GM18858 (cell line): ENCODE data around the gene NOL4L.
"Not testable (repeated sequence)": the region's sequence is repeated elsewhere in the genome, so short reads cannot be mapped to it uniquely, and the experiment has no call there.

ENCODE experiments used
- ATAC-seq: cut with Tn5 transposase; IDR thresholded peaks from one replicate; pipeline ENCODE4 v1.9.1; 2021; ENCODE audit not compliant: unreplicated experiment

NOL4L gene

GRCh38 chr20:32597714-32598113 is 12.6 kb upstream of the NOL4L start:
- no peak for ATAC-seq

- no peak for ATAC-seq
Measured at GRCh38 chr20:32596681-32597252, 11.6 kb upstream of the NOL4L start.

GRCh38 chr20:32595143-32595542 is 10.0 kb upstream of the NOL4L start:
- no peak for ATAC-seq

GRCh38 chr20:32594669-32595068 is 9.5 kb upstream of the NOL4L start:
- not testable (repeated sequence) for ATAC-seq

- no peak for ATAC-seq
Measured at GRCh38 chr20:32594204-32594603, 9.1 kb upstream of the NOL4L start.

- not testable (repeated sequence) for ATAC-seq
Measured at GRCh38 chr20:32592616-32593015, 7.5 kb upstream of the NOL4L start.

GRCh38 chr20:32592022-32592421 is 6.9 kb upstream of the NOL4L start:
- ATAC-seq: no peak

GRCh38 chr20:32589769-32590168 is 4.6 kb upstream of the NOL4L start:
- no peak for ATAC-seq

- no peak for ATAC-seq
Measured at GRCh38 chr20:32589256-32589655, 4.1 kb upstream of the NOL4L start.

- ATAC-seq: no peak
Measured at GRCh38 chr20:32588040-32588439, 2.9 kb upstream of the NOL4L start.

GRCh38 chr20:32586291-32586690 is 1.2 kb upstream of the NOL4L start:
- ATAC-seq: no peak

- ATAC-seq: no peak
Measured at GRCh38 chr20:32585586-32586127, 524 bp upstream of the NOL4L start.

- no peak for ATAC-seq
Measured at GRCh38 chr20:32583581-32584070, 1.5 kb downstream of the NOL4L start.

- ATAC-seq: no peak
Measured at GRCh38 chr20:32582659-32583580, 2.2 kb downstream of the NOL4L start.

- no peak for ATAC-seq
Measured at GRCh38 chr20:32581839-32582658, 3.1 kb downstream of the NOL4L start.

GRCh38 chr20:32580970-32581838 is 3.9 kb downstream of the NOL4L start:
- ATAC-seq: no peak

GRCh38 chr20:32580219-32580969 is 4.7 kb downstream of the NOL4L start:
- ATAC-seq: no peak

- ATAC-seq: no peak
Measured at GRCh38 chr20:32578840-32579390, 6.2 kb downstream of the NOL4L start.

GRCh38 chr20:32578062-32578461 is 7.1 kb downstream of the NOL4L start:
- ATAC-seq: not testable (repeated sequence)
